Spleen (tissue), 11 donors: ENCODE measurements around the gene ABHD13. TPM values are rescaled to one million over a fixed set of nuclear protein-coding genes. Genes with fewer than 3 reads are reported as not detected.

Experiments
- DNase-seq: peaks from one replicate; pipeline ENCODE4 v3.0.0-alpha.2; 2020
- H3K27ac ChIP-seq, 8 donors: fragments of 200-600 bp; sonication (generic) in 7 of 8; 1 replicate in 4 of 8; 2 replicates in 4 of 8; pipeline versions ENCODE4 v1.5.0 to v1.8.0; 2016 to 2021; ENCODE audit warnings: inconsistent platforms in 4 of 8, mild to moderate bottlenecking in 4 of 8, moderate library complexity in 1 of 8
- H3K27me3 ChIP-seq, 7 donors: fragments of 200-600 bp; sonication (generic) in 6 of 7; replicated peaks in 1 of 7; 1 replicate in 4 of 7; 2 replicates in 3 of 7; pipeline versions ENCODE4 v1.5.0 to v1.8.0; 2016 to 2021; ENCODE audit warnings: inconsistent platforms in 3 of 7, mild to moderate bottlenecking in 1 of 7
- H3K36me3 ChIP-seq, 6 donors: fragments of 200-600 bp; sonication (generic) in 5 of 6; 1 replicate in 4 of 6; 2 replicates in 2 of 6; pipeline versions ENCODE4 v1.5.0 to v1.8.0; 2016 to 2021; ENCODE audit warnings: inconsistent platforms in 2 of 6
- H3K4me1 ChIP-seq, 6 donors: fragments of 200-600 bp; sonication (generic) in 5 of 6; 1 replicate in 3 of 6; 2 replicates in 3 of 6; pipeline versions ENCODE4 v1.5.0 to v1.8.0; 2016 to 2021; ENCODE audit warnings: inconsistent platforms in 3 of 6
- H3K4me3 ChIP-seq, 8 donors: fragments of 200-600 bp; sonication (generic) in 7 of 8; 1 replicate in 4 of 8; 2 replicates in 4 of 8; pipeline versions ENCODE4 v1.5.0 to v1.8.0; 2016 to 2021; ENCODE audit warnings: inconsistent platforms in 4 of 8, mild to moderate bottlenecking in 4 of 8, moderate library complexity in 2 of 8
- H3K9me3 ChIP-seq, 8 donors: fragments of 200-600 bp; sonication (generic) in 7 of 8; 1 replicate in 4 of 8; 2 replicates in 4 of 8; pipeline versions ENCODE4 v1.5.0 to v1.8.0; 2016 to 2021; ENCODE audit warnings: inconsistent platforms in 4 of 8
- POLR2A ChIP-seq, 3 donors: fragments of 450-650 bp; IDR thresholded peaks; one replicate each; pipeline ENCODE4 v1.5.1; 2017; ENCODE audit warnings: antibody characterized with exemption in 3 of 3, mild to moderate bottlenecking in 1 of 3
- POLR2AphosphoS5 ChIP-seq, 3 donors: sonication (generic); formaldehyde crosslinking; IDR thresholded peaks; one replicate each; pipeline ENCODE4 v1.5.1; 2017; ENCODE audit warnings: antibody characterized with exemption in 3 of 3
- WGBS, 5 donors: extraction: QIAGEN DNeasy Blood & Tissue Kit in 3 of 5; methylation state at CpG; one replicate each; pipeline versions ENCODE4 v1.1.5 to v1.1.7; 2013 to 2018; 5-methylcytosine and 5-hydroxymethylcytosine counted together
- intact Hi-C: fragments of 100-400 bp; cut with DNase I; formaldehyde crosslinking; loops from one replicate; pipeline ENCODE4 v1.15.0; 2023; ENCODE audit warnings: low total_unique reads
- polyA plus RNA-seq, 3 donors: library from polyadenylated mRNA; stranded (reverse); fragments of 200-250 nt; gene quantifications; one replicate each; pipeline ENCODE4 v1.2.1, GENCODE V29; 2013
- total RNA-seq, 7 donors: library from RNA; depleted of rRNA in 3 of 7; stranded (reverse); fragments of >200 nt in 3 of 7; fragmentation: NEBNext Ultra II Directional in 4 of 7; extraction: Animal tissue kit (Norgen Biotek cat#: 25700) in 4 of 7; gene quantifications; one replicate each; pipeline versions ENCODE4 v1.1.0 to v1.2.1, GENCODE V29; 2016 to 2021
- TF ChIP-seq, protein P1 (sequence below), 11 experiments: fragments of 200-600 bp in 7 of 11; fragments of 450-650 bp in 4 of 11; sonication (generic) in 4 of 11; IDR thresholded peaks in 8 of 11; conservative IDR thresholded peaks in 3 of 11; 1 replicate in 7 of 11; 2 replicates in 4 of 11; pipeline versions ENCODE4 v1.4.0 to v1.8.0; 2016 to 2021; ENCODE audit warnings: antibody characterized with exemption in 11 of 11, inconsistent platforms in 4 of 11, mild to moderate bottlenecking in 1 of 11
- donor health status: healthy with polysubstance abuse.
- donor health status: DM: no; HTN: no; CAD: no; lungs with moderate emphysema.
- donor health status: DM: no; HTN: no; CAD: no.
- donor health status: Bipolar disorder and iron deficiency.
- donor health status: healthy.
- donor health status: DM: no; HTN: no; CAD: no.
- donor health status: DM: yes; HTN: yes; CAD: no.

ABHD13 gene
- total and polyA plus RNA-seq, 10 donors, result 4.8 to 22.6 (median 12.7) TPM

DNA sequence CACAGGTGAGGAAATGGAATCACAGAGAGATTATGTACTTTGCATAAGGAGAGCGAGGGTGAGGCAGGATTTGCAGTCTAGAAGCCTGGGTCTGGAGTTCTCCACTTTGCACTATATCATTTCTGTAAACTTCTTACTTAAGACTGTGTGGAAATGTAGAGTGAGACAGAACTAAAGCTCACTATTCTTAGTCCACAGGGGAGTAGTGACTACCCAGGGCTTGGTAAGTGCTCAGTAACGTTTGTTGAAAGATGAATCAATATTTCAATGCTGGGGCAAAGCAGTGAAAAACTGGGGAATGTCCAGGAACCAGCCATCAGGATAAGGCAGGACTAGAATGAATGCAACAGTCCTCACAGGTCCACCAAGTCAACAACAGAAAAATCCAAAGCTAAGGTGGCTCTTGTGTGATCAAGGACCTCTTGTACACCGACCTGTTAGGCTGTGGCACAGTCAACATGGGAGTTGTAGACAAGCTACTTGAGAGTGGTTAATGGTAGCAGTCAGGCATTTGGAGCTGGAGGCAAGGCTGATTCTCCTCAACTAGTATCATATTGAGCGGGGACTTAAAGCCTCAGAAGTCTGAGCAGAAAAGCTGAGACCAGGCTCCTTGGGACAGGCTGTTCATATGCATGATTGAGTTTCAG lies 50.4 kb downstream of the ABHD13 start:
- H3K9me3 ChIP-seq, result no peaks in the 10 kb centered on the region
- no peaks in the 10 kb centered on the region for H3K36me3 ChIP-seq
- TF ChIP-seq, protein P1, sequence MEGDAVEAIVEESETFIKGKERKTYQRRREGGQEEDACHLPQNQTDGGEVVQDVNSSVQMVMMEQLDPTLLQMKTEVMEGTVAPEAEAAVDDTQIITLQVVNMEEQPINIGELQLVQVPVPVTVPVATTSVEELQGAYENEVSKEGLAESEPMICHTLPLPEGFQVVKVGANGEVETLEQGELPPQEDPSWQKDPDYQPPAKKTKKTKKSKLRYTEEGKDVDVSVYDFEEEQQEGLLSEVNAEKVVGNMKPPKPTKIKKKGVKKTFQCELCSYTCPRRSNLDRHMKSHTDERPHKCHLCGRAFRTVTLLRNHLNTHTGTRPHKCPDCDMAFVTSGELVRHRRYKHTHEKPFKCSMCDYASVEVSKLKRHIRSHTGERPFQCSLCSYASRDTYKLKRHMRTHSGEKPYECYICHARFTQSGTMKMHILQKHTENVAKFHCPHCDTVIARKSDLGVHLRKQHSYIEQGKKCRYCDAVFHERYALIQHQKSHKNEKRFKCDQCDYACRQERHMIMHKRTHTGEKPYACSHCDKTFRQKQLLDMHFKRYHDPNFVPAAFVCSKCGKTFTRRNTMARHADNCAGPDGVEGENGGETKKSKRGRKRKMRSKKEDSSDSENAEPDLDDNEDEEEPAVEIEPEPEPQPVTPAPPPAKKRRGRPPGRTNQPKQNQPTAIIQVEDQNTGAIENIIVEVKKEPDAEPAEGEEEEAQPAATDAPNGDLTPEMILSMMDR (IDR thresholded peaks at IDR 0.05 in 8 of 11, conservative IDR thresholded peaks at IDR 0.05 in 3 of 11), result no peak
- TF ChIP-seq POLR2AphosphoS5 (IDR thresholded peaks at IDR 0.05), result no peak
- no peak for TF ChIP-seq POLR2A (IDR thresholded peaks at IDR 0.05)
- H3K4me3 ChIP-seq, result peak overlapping the region in 1 of 8 donors; percentile 68
- H3K4me1 ChIP-seq, result peaks cover 11 to 79% (median 48%) of the 10 kb centered on the region in 6 donors
- H3K27ac ChIP-seq, result peak overlapping the region; percentile 60 to 96 (median 88)
- DNase-seq, result no peak
- intact Hi-C loops, result no loop called here
- WGBS, 5 donors, result 52 to 72% (median 70%) methylated on average over 4 of the region's 4 CpGs
- no peaks in the 10 kb centered on the region for H3K27me3 ChIP-seq

DNA sequence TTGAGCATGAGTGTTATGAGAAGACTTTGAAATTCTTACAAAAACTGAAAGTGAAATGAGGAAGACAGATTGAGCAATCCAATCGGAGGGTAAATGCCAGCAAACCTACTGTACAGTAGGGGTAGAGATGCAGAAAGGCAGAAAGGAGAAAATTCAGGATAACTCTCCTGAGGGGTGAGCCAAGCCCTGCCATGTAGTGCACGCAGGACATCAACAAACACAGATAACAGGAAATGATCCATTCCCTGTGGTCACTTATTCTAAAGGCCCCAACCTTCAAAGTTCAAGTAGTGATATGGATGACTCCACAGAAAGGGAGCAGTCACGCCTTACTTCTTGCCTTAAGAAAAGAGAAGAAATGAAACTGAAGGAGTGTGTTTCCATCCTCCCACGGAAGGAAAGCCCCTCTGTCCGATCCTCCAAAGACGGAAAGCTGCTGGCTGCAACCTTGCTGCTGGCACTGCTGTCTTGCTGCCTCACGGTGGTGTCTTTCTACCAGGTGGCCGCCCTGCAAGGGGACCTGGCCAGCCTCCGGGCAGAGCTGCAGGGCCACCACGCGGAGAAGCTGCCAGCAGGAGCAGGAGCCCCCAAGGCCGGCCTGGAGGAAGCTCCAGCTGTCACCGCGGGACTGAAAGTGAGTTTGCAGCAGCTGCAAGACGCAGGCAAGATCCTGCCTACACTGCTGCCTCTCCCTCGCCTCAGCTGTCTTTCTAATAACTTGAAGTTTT lies 51.6 kb downstream of the ABHD13 start, which contains the start of gene TNFSF13B:
TSS of gene TNFSF13B (plus strand) at position 118 of the 728 bp plus-strand sequence. CDS start at position 296, 178 bp downstream.
- no peaks in the 10 kb centered on the region for H3K36me3 ChIP-seq
- peak; percentile 93 for DNase-seq
- H3K4me1 ChIP-seq, result peaks cover 11 to 91% (median 48%) of the 10 kb centered on the region in 6 donors
- H3K9me3 ChIP-seq, result no peaks in the 10 kb centered on the region
- H3K27ac ChIP-seq, result peak within 1 kb of the TSS; percentile 60 to 96 (median 88)
- intact Hi-C loops, result no loop called here
- TF ChIP-seq, protein P1 (IDR thresholded peaks at IDR 0.05 in 8 of 11, conservative IDR thresholded peaks at IDR 0.05 in 3 of 11), result peak in 3 of 11 experiments; percentile 3 to 16 (median 13)
- TF ChIP-seq POLR2AphosphoS5 (IDR thresholded peaks at IDR 0.05) (peak; percentile 40 to 78 (median 72)), POLR2A (IDR thresholded peaks at IDR 0.05) (no peak)
- H3K27me3 ChIP-seq, result no peaks in the 10 kb centered on the region
- 0 to 3% (median 1%) methylated on average over 12 to 16 of the region's 16 CpGs for WGBS, 5 donors
- H3K4me3 ChIP-seq, result peak within 1 kb of the TSS; percentile 24 to 68 (median 51)

DNA sequence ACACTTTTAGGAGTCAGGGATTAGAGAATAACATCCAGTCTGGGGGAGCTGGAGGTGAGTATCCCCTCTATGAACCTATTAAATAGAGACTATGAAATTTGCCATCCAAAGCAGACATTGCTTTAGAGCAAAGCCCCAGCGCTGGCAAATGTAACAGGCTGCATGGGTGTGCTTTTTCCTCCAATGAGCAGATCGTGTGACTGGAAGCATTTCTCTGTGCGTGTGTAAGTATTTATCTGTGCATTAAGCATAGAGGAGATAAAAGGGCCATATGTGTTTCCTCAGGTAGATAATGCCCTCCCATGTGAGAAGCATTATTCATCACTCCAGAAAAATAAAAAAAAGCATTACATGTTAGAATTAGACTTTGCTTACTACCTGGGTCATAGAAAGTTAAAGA lies 52.2 kb downstream of the ABHD13 start:
- peak; percentile 68 for DNase-seq
- Histone ChIP-seq H3K4me1 (peaks cover 11 to 91% (median 48%) of the 10 kb centered on the region in 6 donors), H3K9me3 (no peaks in the 10 kb centered on the region), H3K27ac (peak overlapping the region; percentile 60 to 96 (median 88)), H3K27me3 (no peaks in the 10 kb centered on the region), H3K36me3 (no peaks in the 10 kb centered on the region), H3K4me3 (peak overlapping the region; percentile 24 to 68 (median 51))
- intact Hi-C loops, result no loop called here
- 6 to 21% (median 12%) methylated on average over 3 of the region's 3 CpGs for WGBS, 5 donors
- TF ChIP-seq, protein P1 (IDR thresholded peaks at IDR 0.05 in 8 of 11, conservative IDR thresholded peaks at IDR 0.05 in 3 of 11), result no peak
- TF ChIP-seq POLR2AphosphoS5 (IDR thresholded peaks at IDR 0.05) (no peak), POLR2A (IDR thresholded peaks at IDR 0.05) (no peak)

DNA sequence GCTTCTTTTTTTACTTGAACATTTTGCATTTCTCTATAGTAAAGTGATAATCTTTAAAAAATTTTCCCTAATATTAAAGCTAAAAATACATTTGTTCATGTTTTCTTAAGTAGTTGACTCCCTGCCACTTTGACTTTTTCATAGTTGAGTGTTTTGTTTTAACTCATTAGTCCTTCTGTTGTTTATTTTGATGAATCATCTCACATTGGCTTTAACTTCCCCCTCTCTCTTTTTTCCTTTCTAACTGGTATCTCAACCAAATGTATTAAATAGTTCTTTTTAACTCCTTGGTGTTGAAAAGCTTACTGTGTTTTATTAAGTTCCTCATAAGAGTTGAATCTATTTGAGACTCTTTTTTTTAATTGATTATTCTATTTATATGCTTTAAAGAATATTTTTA lies 54.1 kb downstream of the ABHD13 start:
- H3K4me1 ChIP-seq, result peaks cover 9 to 74% (median 34%) of the 10 kb centered on the region in 6 donors
- peak overlapping the region in 2 of 8 donors; percentile 93 to 96 for H3K27ac ChIP-seq
- intact Hi-C loops, result no loop called here
- H3K27me3 ChIP-seq, result no peaks in the 10 kb centered on the region
- DNase-seq, result no peak
- TF ChIP-seq POLR2AphosphoS5 (IDR thresholded peaks at IDR 0.05), result no peak
- TF ChIP-seq POLR2A (IDR thresholded peaks at IDR 0.05), result no peak
- TF ChIP-seq, protein P1 (IDR thresholded peaks at IDR 0.05 in 8 of 11, conservative IDR thresholded peaks at IDR 0.05 in 3 of 11), result no peak
- no peaks in the 10 kb centered on the region for H3K9me3 ChIP-seq
- H3K36me3 ChIP-seq, result no peaks in the 10 kb centered on the region
- peak overlapping the region in 1 of 8 donors; percentile 20 for H3K4me3 ChIP-seq
